MM.1S (cell line): ENCODE data around the gene DHRSX.

ENCODE experiments used
- DNase-seq: peaks from one replicate; pipeline ENCODE4 v3.0.0-alpha.2; 2015
- H2AFZ ChIP-seq: fragments of 300-600 bp; sonication (generic); 2 replicates; pipeline ENCODE4 v1.6.0; 2016; ENCODE audit warnings: antibody characterized with exemption, low read length
- H3F3A ChIP-seq: fragments of 300-600 bp; sonication (generic); 2 replicates; pipeline ENCODE4 v1.6.1; 2016; ENCODE audit warnings: mild to moderate bottlenecking, antibody characterized with exemption, low read length, moderate library complexity, mixed read lengths; ENCODE audit not compliant: insufficient read depth
- H3K27ac ChIP-seq: fragments of 300-600 bp; sonication (generic); 2 replicates; pipeline ENCODE4 v1.5.1; 2016; ENCODE audit warnings: mild to moderate bottlenecking, low read length
- H3K27me3 ChIP-seq: fragments of 300-600 bp; sonication (generic); replicated peaks from 2 replicates; pipeline ENCODE4 v1.6.0; 2016; ENCODE audit warnings: low read length; ENCODE audit not compliant: insufficient read depth
- H3K36me3 ChIP-seq: fragments of 300-600 bp; sonication (generic); replicated peaks from 2 replicates; pipeline ENCODE4 v1.6.1; 2016; ENCODE audit warnings: mild to moderate bottlenecking, low read length, mixed read lengths; ENCODE audit not compliant: insufficient read depth
- H3K4me1 ChIP-seq: fragments of 300-600 bp; sonication (generic); 2 replicates; pipeline ENCODE4 v1.6.1; 2016; ENCODE audit warnings: low read length, mixed read lengths
- H3K4me2 ChIP-seq: fragments of 300-600 bp; sonication (generic); 2 replicates; pipeline ENCODE4 v1.6.0; 2016; ENCODE audit warnings: low read depth, low read length
- H3K4me3 ChIP-seq: fragments of 300-600 bp; sonication (generic); 2 replicates; pipeline ENCODE4 v1.5.1; 2016; ENCODE audit warnings: low read length, mixed read lengths
- H3K79me2 ChIP-seq: fragments of 300-600 bp; sonication (generic); 2 replicates; pipeline ENCODE4 v1.6.1; 2016; ENCODE audit warnings: mixed run types, low read length, mixed read lengths
- H3K9ac ChIP-seq: fragments of 300-600 bp; sonication (generic); 2 replicates; pipeline ENCODE4 v1.6.1; 2016; ENCODE audit warnings: low read length, mixed read lengths
- H3K9me2 ChIP-seq: fragments of 300-600 bp; sonication (generic); replicated peaks from 2 replicates; pipeline ENCODE4 v1.6.1; 2016; ENCODE audit warnings: mild to moderate bottlenecking, low read length, mixed read lengths; ENCODE audit not compliant: insufficient read depth
- H3K9me3 ChIP-seq: fragments of 300-600 bp; sonication (generic); replicated peaks from 2 replicates; pipeline ENCODE4 v1.6.1; 2016; ENCODE audit warnings: mild to moderate bottlenecking, low read length, mixed read lengths; ENCODE audit not compliant: insufficient read depth
- H4K20me1 ChIP-seq: fragments of 300-600 bp; sonication (generic); 2 replicates; pipeline ENCODE4 v1.6.1; 2016; ENCODE audit warnings: mild to moderate bottlenecking, low read length, moderate library complexity, mixed read lengths; ENCODE audit not compliant: insufficient read depth
- CTCF ChIP-seq: fragments of 300-600 bp; sonication (generic); IDR thresholded peaks from 2 replicates; pipeline ENCODE4 v1.5.1; 2016; ENCODE audit warnings: antibody characterized with exemption, low read length, mixed read lengths
- EZH2 ChIP-seq: fragments of 300-600 bp; sonication (generic); optimal IDR thresholded peaks from 2 replicates; pipeline ENCODE3; 2017; ENCODE audit warnings: low read depth, mild to moderate bottlenecking, antibody characterized with exemption, low read length, mixed read lengths
- EZH2phosphoT487 ChIP-seq: fragments of 300-600 bp; sonication (generic); IDR thresholded peaks from 2 replicates; pipeline ENCODE4 v1.6.1; 2018; ENCODE audit warnings: antibody characterized with exemption, low read length

Gene DHRSX

GRCh38 chrX:2228536-2228935 lies 272.2 kb downstream of the DHRSX start:
- H3K79me2 ChIP-seq, result no peaks in the 10 kb centered on the region
- H3K4me3 ChIP-seq, result no peak overlapping the region
- no peaks in the 10 kb centered on the region for H4K20me1 ChIP-seq
- no peak overlapping the region for H2AFZ ChIP-seq
- H3K4me2 ChIP-seq, result no peak overlapping the region
- H3K9ac ChIP-seq, result no peak overlapping the region
- H3K9me3 ChIP-seq, result no peaks in the 10 kb centered on the region
- H3K27me3 ChIP-seq, result no peaks in the 10 kb centered on the region
- no peak for TF ChIP-seq EZH2
- H3F3A ChIP-seq, result no peaks in the 10 kb centered on the region
- H3K27ac ChIP-seq, result no peak overlapping the region
- no peaks in the 10 kb centered on the region for H3K4me1 ChIP-seq
- H3K9me2 ChIP-seq, result no peaks in the 10 kb centered on the region
- H3K36me3 ChIP-seq, result no peaks in the 10 kb centered on the region
- DNase-seq, result no peak

- Histone ChIP-seq H3F3A (no peaks in the 10 kb centered on the region), H3K27me3 (no peaks in the 10 kb centered on the region), H3K27ac (no peak overlapping the region), H3K9ac (no peak overlapping the region), H3K36me3 (no peaks in the 10 kb centered on the region), H3K4me3 (no peak overlapping the region), H3K4me1 (no peaks in the 10 kb centered on the region), H3K9me3 (no peaks in the 10 kb centered on the region), H4K20me1 (no peaks in the 10 kb centered on the region), H3K4me2 (no peak overlapping the region), H3K9me2 (no peaks in the 10 kb centered on the region), H2AFZ (no peak overlapping the region), H3K79me2 (no peaks in the 10 kb centered on the region)
- DNase-seq, result no peak
- no peak for TF ChIP-seq EZH2phosphoT487
- no peak for TF ChIP-seq EZH2
- no peak for TF ChIP-seq CTCF
These were observed 273.7 kb downstream of the DHRSX start for GRCh38 chrX:2226906-2227656.

- Histone ChIP-seq H2AFZ (no peak overlapping the region), H3K36me3 (no peaks in the 10 kb centered on the region), H4K20me1 (no peaks in the 10 kb centered on the region), H3K27me3 (no peaks in the 10 kb centered on the region), H3K4me2 (no peak overlapping the region), H3K9me2 (no peaks in the 10 kb centered on the region), H3K4me3 (no peak overlapping the region), H3F3A (no peaks in the 10 kb centered on the region), H3K27ac (no peak overlapping the region), H3K9ac (no peak overlapping the region), H3K4me1 (no peaks in the 10 kb centered on the region), H3K79me2 (no peaks in the 10 kb centered on the region), H3K9me3 (no peaks in the 10 kb centered on the region)
- TF ChIP-seq EZH2, result no peak
- TF ChIP-seq EZH2phosphoT487, result no peak
- TF ChIP-seq CTCF, result no peak
- no peak for DNase-seq
These were observed 274.6 kb downstream of the DHRSX start for GRCh38 chrX:2226182-2226581.

- Histone ChIP-seq H2AFZ (no peak overlapping the region), H3K36me3 (no peaks in the 10 kb centered on the region), H3K27ac (no peak overlapping the region), H4K20me1 (no peaks in the 10 kb centered on the region), H3K9ac (no peak overlapping the region), H3K4me2 (no peak overlapping the region), H3K79me2 (no peaks in the 10 kb centered on the region), H3K4me3 (no peak overlapping the region), H3K4me1 (no peaks in the 10 kb centered on the region), H3K9me3 (no peaks in the 10 kb centered on the region), H3K9me2 (no peaks in the 10 kb centered on the region), H3F3A (no peaks in the 10 kb centered on the region), H3K27me3 (no peaks in the 10 kb centered on the region)
- TF ChIP-seq EZH2 (no peak), EZH2phosphoT487 (no peak), CTCF (no peak)
- no peak for DNase-seq
These were observed 276.1 kb downstream of the DHRSX start for GRCh38 chrX:2224597-2225235.
